Kidney (tissue), 14 donors: ENCODE measurements around the gene CHAC1. TPM values are rescaled to one million over a fixed set of nuclear protein-coding genes. Genes with fewer than 3 reads are reported as not detected.

ENCODE experiments used
- DNase-seq, 5 donors: peaks; one replicate each; pipeline ENCODE4 v3.0.0-alpha.2; 2013 to 2020
- FAIRE-seq: peaks from 2 replicates; lab custom pipeline; 2012; peaks lifted over from hg19 to GRCh38; lab: Jason Lieb, UNC
- H3K27ac ChIP-seq, 2 donors: one replicate each; pipeline ENCODE4 v1.7.0; 2013; ENCODE audit warnings: low read depth in 2 of 2, low read length in 2 of 2, inconsistent platforms in 1 of 2
- H3K27me3 ChIP-seq: one replicate; pipeline ENCODE4 v1.7.1; 2013; ENCODE audit warnings: low read length, inconsistent platforms; ENCODE audit not compliant: control insufficient read depth, insufficient read depth
- H3K36me3 ChIP-seq, 3 donors: one replicate each; pipeline versions ENCODE4 v1.7.0 to v1.7.1; 2013; ENCODE audit warnings: low read length in 3 of 3, control low read depth in 1 of 3, inconsistent platforms in 1 of 3; ENCODE audit not compliant: insufficient read depth in 3 of 3, control insufficient read depth in 2 of 3
- H3K4me1 ChIP-seq, 3 donors: one replicate each; pipeline versions ENCODE4 v1.7.0 to v1.7.1; 2013; ENCODE audit warnings: low read length in 3 of 3, inconsistent platforms in 1 of 3, low read depth in 1 of 3; ENCODE audit not compliant: control insufficient read depth in 2 of 3, insufficient read depth in 2 of 3
- H3K4me3 ChIP-seq, 3 donors: one replicate each; pipeline versions ENCODE4 v1.7.0 to v1.8.1; 2013; ENCODE audit warnings: low read length in 3 of 3, control low read depth in 1 of 3, inconsistent platforms in 1 of 3
- H3K9ac ChIP-seq, 3 donors: one replicate each; pipeline versions ENCODE4 v1.7.0 to v1.7.1; 2013; ENCODE audit warnings: low read length in 3 of 3, control low read depth in 1 of 3, inconsistent platforms in 1 of 3
- H3K9me3 ChIP-seq, 3 donors: one replicate each; pipeline versions ENCODE4 v1.7.0 to v1.7.1; 2013; ENCODE audit warnings: low read length in 3 of 3, control low read depth in 1 of 3, inconsistent platforms in 1 of 3; ENCODE audit not compliant: control insufficient read depth in 2 of 3, insufficient read depth in 1 of 3
- intact Hi-C: fragments of 100-400 bp; cut with DNase I; formaldehyde crosslinking; loops from one replicate; pipeline ENCODE4 v1.11.1; 2022
- polyA plus RNA-seq: library from polyadenylated mRNA; stranded (reverse); fragments of 350-450 nt; fragmentation: Illumina TruSeq; extraction: RNeasy Lipid Tissue Mini Kit (QIAGEN cat#74804); gene quantifications from one replicate; pipeline ENCODE4 v1.2.3, GENCODE V29; 2014; ENCODE audit warnings: low read depth, low replicate concordance; ENCODE audit not compliant: insufficient read depth
- total RNA-seq: library from RNA; stranded (reverse); fragmentation: NEBNext Ultra II Directional; extraction: Animal tissue kit (Norgen Biotek cat#: 25700); gene quantifications from one replicate; pipeline ENCODE4 v1.2.1, GENCODE V29; 2021
- TF ChIP-seq, protein P1 (sequence below): IDR thresholded peaks from 3 replicates; pipeline ENCODE4 v1.5.1; 2012; ENCODE audit warnings: mild to moderate bottlenecking, moderate library complexity, borderline replicate concordance; ENCODE audit not compliant: insufficient read depth; ENCODE audit errors: extremely low read depth
- donor health status: control.
- donor health status: control.
- donor health status: control.
- donor health status: control.
- donor health status: control.
- donor health status: DM: yes; HTN: yes; CAD: no.
- donor health status: Normal renal cell carcinoma (clear cell type).

The CHAC1 gene
- total and polyA plus RNA-seq, 2 donors from 2014 or later = 4.7 to 21.1 TPM

GRCh38 chr15:40909662-40910630 lies 43.3 kb upstream of the CHAC1 start:
- no peak overlapping the region for H3K4me3 ChIP-seq
- no peaks in the 10 kb centered on the region for H3K27me3 ChIP-seq
- FAIRE-seq (no peak), DNase-seq (peak in 3 of 5 donors; percentile 60 to 79 (median 74))
- no peaks in the 10 kb centered on the region for H3K36me3 ChIP-seq
- intact Hi-C loops = loop anchor here (10.0 kb wide), 2 partner anchors 115 to 275 kb away; no protein-coding TSS in a partner anchor
- no peak overlapping the region for H3K9ac ChIP-seq
- H3K9me3 ChIP-seq = no peaks in the 10 kb centered on the region
- TF ChIP-seq, protein P1, sequence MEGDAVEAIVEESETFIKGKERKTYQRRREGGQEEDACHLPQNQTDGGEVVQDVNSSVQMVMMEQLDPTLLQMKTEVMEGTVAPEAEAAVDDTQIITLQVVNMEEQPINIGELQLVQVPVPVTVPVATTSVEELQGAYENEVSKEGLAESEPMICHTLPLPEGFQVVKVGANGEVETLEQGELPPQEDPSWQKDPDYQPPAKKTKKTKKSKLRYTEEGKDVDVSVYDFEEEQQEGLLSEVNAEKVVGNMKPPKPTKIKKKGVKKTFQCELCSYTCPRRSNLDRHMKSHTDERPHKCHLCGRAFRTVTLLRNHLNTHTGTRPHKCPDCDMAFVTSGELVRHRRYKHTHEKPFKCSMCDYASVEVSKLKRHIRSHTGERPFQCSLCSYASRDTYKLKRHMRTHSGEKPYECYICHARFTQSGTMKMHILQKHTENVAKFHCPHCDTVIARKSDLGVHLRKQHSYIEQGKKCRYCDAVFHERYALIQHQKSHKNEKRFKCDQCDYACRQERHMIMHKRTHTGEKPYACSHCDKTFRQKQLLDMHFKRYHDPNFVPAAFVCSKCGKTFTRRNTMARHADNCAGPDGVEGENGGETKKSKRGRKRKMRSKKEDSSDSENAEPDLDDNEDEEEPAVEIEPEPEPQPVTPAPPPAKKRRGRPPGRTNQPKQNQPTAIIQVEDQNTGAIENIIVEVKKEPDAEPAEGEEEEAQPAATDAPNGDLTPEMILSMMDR = no peak
- H3K4me1 ChIP-seq = peaks cover 6 to 34% (median 9%) of the 10 kb centered on the region in 3 donors
- H3K27ac ChIP-seq = peak overlapping the region; percentile 17 to 45

DNA sequence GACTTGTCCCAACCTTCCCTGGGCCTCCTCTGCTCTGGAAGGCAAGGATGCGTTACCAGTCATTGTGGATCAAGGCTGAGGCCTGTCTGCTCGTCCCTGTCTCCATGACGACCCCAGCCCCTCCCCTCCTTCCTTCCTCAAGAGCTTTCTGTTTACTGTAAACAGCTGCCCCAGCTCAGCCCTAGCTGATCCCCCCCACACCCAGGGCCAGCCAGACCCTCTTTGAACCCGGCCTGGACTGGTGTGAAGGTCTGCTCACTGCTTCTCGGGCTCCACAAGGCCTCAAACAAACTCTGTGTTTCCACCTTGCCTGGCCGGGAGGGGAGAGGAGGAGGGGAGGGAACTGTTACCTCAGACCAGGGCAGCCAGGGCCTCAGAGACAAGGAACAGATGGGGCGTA lies 42.1 kb upstream of the CHAC1 start:
- TF ChIP-seq, protein P1 = no peak
- DNase-seq = peak in 4 of 5 donors; percentile 90 to 94 (median 94)

GRCh38 chr15:40911693-40912092 lies 41.6 kb upstream of the CHAC1 start:
- no peak for DNase-seq
- Histone ChIP-seq H3K36me3 (no peaks in the 10 kb centered on the region), H3K27ac (no peak overlapping the region), H3K27me3 (no peaks in the 10 kb centered on the region), H3K4me1 (peaks cover 0 to 23% (median 9%) of the 10 kb centered on the region in 3 donors), H3K9ac (no peak overlapping the region), H3K9me3 (no peaks in the 10 kb centered on the region), H3K4me3 (no peak overlapping the region)
- no peak for FAIRE-seq
- intact Hi-C loops = no loop called here
- TF ChIP-seq, protein P1 = no peak

More for the DNA sequence above, 42.1 kb upstream of the CHAC1 start:
- H3K4me3 ChIP-seq = no peak overlapping the region
- peaks cover 0 to 26% (median 9%) of the 10 kb centered on the region in 3 donors for H3K4me1 ChIP-seq
- H3K36me3 ChIP-seq = no peaks in the 10 kb centered on the region
- no peaks in the 10 kb centered on the region for H3K9me3 ChIP-seq
- H3K27me3 ChIP-seq = no peaks in the 10 kb centered on the region
- no peak overlapping the region for H3K9ac ChIP-seq
- FAIRE-seq = no peak
- intact Hi-C loops = no loop called here
- H3K27ac ChIP-seq = peak overlapping the region in 1 of 2 donors; percentile 17
